BLaER1 treated with 17β-estradiol and CSF1 and Interleukin-3, amounts not matched to agents 10 nM and 100 nM (cell line): ENCODE data around the gene GPAT2.
"Not testable (repeated sequence)": the region's sequence is repeated elsewhere in the genome, so short reads cannot be mapped to it uniquely, and the experiment has no call there.

Experiments
- H3K27ac ChIP-seq, 11 experiments: shearing (Covaris generic); formaldehyde crosslinking; 2 replicates each; pipeline ENCODE4 v1.8.1; 2022
- H3K27me3 ChIP-seq, 11 experiments: shearing (Covaris generic); formaldehyde crosslinking; 2 replicates each; pipeline ENCODE4 v1.8.1; 2022
- H3K36me3 ChIP-seq, 11 experiments: shearing (Covaris generic); formaldehyde crosslinking; 2 replicates each; pipeline ENCODE4 v1.8.1; 2022
- H3K4me1 ChIP-seq, 10 experiments: shearing (Covaris generic); formaldehyde crosslinking; 2 replicates each; pipeline ENCODE4 v1.8.1; 2022
- H3K4me2 ChIP-seq, 11 experiments: shearing (Covaris generic); formaldehyde crosslinking; 2 replicates each; pipeline ENCODE4 v1.8.1; 2022
- H3K4me3 ChIP-seq, 10 experiments: shearing (Covaris generic); formaldehyde crosslinking; 2 replicates each; pipeline ENCODE4 v1.8.1; 2022
- H3K9ac ChIP-seq, 11 experiments: shearing (Covaris generic); formaldehyde crosslinking; 2 replicates each; pipeline ENCODE4 v1.8.1; 2022
- H3K9me3 ChIP-seq, 11 experiments: shearing (Covaris generic); formaldehyde crosslinking; replicated peaks in 1 of 11; 2 replicates each; pipeline ENCODE4 v1.8.1; 2022
- H4K20me1 ChIP-seq, 11 experiments: shearing (Covaris generic); formaldehyde crosslinking; 2 replicates each; pipeline ENCODE4 v1.8.1; 2022
- Cebpa-rat ChIP-seq, 11 experiments: shearing (Covaris generic); IDR thresholded peaks; 2 replicates each; pipeline ENCODE4 v1.8.1; 2022

GPAT2 gene

DNA sequence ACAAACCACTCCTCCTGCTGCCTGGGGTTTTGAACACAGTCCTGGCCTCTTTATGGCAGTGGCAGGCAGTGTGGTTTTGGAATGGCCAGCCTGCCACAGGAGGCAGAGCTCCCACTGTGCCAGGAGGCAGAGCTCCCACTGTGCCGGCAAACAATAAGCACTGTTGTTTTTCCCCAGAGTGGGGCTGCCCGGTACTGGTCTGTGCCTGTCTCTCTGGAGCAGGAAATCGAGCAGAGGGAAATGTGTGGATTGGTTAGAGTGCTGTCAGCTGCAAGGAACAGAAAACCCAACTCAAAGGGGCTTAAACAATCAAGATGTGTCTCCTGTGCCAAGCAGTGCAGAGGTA is 15.2 kb upstream of the GPAT2 start:
- not testable (repeated sequence) for H3K36me3 ChIP-seq, H3K4me2 ChIP-seq, H3K27ac ChIP-seq, H4K20me1 ChIP-seq, H3K4me1 ChIP-seq, H3K9me3 ChIP-seq, H3K9ac ChIP-seq, H3K27me3 ChIP-seq, H3K4me3 ChIP-seq

DNA sequence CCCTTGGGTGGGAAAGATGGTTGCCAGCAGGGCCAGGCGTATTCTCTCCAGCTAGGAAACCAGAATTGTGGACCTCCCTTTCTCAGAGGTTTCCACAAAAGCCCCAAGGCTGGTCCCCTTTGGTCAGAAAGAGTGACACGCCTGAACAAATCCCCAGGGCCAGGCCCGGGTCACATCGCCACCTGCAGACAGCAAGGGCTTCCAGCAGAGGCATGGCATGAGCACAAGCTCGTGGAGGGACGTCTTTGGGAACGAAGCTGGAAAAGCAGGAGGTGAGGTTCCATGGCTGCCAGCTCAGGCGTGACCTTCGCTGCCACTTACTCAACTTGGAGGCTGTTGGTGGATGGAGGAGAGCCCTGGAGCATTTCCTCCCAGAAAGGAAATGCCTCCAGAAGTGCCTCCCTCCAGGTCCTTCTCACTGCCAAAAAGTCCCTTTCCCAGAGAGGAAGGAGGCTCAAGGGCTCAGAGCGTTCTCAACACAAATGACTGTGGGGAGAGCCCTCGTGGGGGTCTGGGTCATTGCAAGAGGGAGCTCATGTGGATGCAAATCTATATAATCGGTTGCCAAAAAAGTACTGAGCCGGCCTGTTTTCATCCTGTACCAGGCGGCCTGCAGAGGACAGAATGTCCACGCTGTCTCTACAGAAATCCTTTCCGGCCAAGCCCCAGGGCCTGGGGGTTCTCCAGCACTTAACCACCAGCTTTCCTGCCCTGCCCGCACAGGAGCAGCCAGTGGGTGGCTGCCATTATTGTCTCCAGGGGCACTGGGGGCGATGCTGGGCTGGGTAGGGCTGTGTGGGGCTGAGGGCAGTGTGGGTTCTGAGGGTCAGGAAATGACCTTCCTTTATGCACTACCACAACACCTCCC is 14.6 kb upstream of the GPAT2 start:
- H3K27ac ChIP-seq, H3K9me3 ChIP-seq, H3K27me3 ChIP-seq, H3K4me1 ChIP-seq, H3K9ac ChIP-seq, H3K36me3 ChIP-seq, H4K20me1 ChIP-seq, H3K4me3 ChIP-seq: not testable (repeated sequence)
- H3K4me2 ChIP-seq: 0 out of 22 replicates have a peak overlapping the region, but pooled peaks of 1 of the 11 experiments have one; percentile 38

DNA sequence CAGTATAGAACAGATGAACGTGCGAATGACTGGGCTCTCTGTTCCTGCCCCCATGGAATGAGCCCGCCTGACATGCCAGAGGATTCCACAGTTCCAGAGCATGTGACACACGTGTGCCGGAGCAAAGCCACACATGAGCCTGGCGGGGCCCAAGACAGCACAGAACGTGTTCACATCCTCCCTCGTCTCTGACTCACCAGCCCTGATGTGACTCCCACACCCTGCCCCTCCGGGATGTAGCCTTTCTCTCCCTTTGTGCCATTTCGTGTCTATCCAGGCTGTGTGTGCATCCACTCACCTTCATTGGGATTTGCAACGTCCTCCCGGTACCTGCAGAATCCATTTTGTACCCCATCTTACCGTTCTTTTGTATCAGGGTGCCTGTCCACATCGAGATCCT is 838 bp upstream of the GPAT2 start:
- H3K36me3 ChIP-seq, H3K9ac ChIP-seq, H3K27ac ChIP-seq, H3K9me3 ChIP-seq, H3K4me1 ChIP-seq, H3K4me3 ChIP-seq, H3K27me3 ChIP-seq, H3K4me2 ChIP-seq, H4K20me1 ChIP-seq: not testable (repeated sequence)

DNA sequence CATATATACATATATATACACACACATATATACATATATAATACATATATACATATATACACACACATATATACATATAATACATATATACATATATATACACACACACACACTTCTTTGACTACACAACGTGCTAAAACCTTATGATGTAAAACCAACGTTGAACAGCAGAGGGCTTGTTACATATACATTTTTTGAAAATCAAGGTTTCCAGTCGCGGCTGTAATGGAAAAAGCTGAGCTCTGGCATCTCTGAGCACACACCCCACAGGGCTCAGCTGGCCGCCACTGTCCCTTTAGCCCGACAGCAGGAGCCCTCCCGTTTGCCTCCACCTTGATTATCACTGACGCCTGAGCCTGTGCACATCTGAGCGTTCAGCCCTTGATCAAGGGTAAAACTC is 719 bp downstream of the GPAT2 start:
- not testable (repeated sequence) for H3K27me3 ChIP-seq, H3K36me3 ChIP-seq, H3K27ac ChIP-seq, H3K9ac ChIP-seq, H4K20me1 ChIP-seq, H3K9me3 ChIP-seq, H3K4me2 ChIP-seq, H3K4me1 ChIP-seq, H3K4me3 ChIP-seq

DNA sequence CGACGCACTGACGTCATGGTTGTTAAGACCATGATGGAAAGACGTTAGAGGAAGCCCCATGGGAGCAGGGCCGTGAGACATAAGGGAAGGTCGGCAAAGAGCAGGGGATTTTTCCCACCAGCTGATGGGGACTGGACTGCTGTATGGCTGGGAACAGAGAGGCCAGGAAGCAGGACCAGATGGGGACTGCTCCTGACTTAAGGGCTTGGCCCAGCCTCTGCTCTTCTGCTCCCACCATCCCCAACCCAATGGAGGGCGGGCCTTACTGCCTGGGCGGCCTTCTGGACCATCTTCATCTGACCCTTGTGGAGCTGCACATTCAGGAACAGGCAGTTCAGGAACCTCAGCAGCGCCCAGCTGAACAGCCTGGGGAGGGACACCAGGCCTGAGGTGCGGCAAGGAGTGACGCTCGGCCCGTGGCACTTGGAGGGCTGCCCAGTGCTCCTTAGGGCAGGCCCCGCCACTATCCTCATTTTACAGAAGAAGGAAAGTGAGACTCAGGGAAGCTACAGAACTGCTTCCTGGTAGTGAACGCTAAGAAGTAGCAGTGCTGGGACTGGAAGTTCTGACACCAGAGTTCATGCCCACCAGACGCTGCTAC is 6.9 kb downstream of the GPAT2 start:
- not testable (repeated sequence) for H3K36me3 ChIP-seq, H4K20me1 ChIP-seq, H3K9ac ChIP-seq, H3K9me3 ChIP-seq, H3K4me3 ChIP-seq, H3K27ac ChIP-seq, H3K27me3 ChIP-seq, H3K4me1 ChIP-seq, H3K4me2 ChIP-seq

DNA sequence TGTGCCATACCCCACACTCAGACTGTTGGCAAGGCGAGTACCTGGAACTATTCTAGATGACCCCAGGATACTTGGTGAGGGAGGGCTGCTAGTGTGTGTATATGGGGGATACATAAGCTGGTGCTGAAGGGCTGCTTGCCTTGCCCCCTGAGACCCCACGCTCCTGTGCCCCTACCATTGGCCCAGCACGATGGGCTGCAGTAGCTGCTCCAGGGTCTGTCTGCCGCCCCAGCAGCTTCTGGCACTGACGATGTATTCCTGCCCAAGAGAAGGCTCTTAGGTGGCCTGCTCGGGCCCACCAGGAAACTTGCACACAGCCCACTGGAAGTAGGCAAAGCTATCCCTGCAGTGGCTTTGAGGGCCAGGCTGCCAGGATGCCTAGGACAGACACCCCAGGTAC is 9.0 kb downstream of the GPAT2 start:
- H3K27me3 ChIP-seq, H3K9me3 ChIP-seq, H3K4me2 ChIP-seq, H3K36me3 ChIP-seq, H3K9ac ChIP-seq, H3K4me3 ChIP-seq, H4K20me1 ChIP-seq, H3K27ac ChIP-seq: not testable (repeated sequence)
- H3K4me1 ChIP-seq: peaks cover 0 to 11% (median 5%) of the 10 kb centered on the region in 10 experiments; a peak in 16 of 20 replicates

DNA sequence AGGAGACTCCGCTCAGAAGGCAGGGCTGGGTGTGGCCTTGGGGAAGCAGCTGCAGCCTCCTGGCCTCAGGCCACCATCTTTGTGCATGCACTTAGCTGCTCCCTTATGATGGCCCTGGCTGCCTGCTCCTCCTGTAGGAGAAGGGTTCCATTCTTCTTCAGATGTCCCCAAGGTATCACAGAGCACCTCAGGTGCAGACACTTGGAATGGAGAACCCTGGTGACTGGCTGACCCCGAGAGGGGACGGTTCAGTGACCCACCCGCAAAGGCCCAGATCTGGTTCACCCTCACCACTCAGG is 9.6 kb downstream of the GPAT2 start:
- Histone ChIP-seq H3K4me2 (no peak overlapping the region), H3K4me3 (no peak overlapping the region), H3K36me3 (no peaks in the 10 kb centered on the region), H3K9me3 (no peaks in the 10 kb centered on the region), H3K27me3 (no peaks in the 10 kb centered on the region), H3K4me1 (peaks cover 6 to 17% (median 11%) of the 10 kb centered on the region in 10 experiments; a peak in 19 of 20 replicates), H3K27ac (no peak overlapping the region), H4K20me1 (no peaks in the 10 kb centered on the region), H3K9ac (no peak overlapping the region)
- no peak for TF ChIP-seq Cebpa-rat (IDR thresholded peaks at IDR 0.05)

DNA sequence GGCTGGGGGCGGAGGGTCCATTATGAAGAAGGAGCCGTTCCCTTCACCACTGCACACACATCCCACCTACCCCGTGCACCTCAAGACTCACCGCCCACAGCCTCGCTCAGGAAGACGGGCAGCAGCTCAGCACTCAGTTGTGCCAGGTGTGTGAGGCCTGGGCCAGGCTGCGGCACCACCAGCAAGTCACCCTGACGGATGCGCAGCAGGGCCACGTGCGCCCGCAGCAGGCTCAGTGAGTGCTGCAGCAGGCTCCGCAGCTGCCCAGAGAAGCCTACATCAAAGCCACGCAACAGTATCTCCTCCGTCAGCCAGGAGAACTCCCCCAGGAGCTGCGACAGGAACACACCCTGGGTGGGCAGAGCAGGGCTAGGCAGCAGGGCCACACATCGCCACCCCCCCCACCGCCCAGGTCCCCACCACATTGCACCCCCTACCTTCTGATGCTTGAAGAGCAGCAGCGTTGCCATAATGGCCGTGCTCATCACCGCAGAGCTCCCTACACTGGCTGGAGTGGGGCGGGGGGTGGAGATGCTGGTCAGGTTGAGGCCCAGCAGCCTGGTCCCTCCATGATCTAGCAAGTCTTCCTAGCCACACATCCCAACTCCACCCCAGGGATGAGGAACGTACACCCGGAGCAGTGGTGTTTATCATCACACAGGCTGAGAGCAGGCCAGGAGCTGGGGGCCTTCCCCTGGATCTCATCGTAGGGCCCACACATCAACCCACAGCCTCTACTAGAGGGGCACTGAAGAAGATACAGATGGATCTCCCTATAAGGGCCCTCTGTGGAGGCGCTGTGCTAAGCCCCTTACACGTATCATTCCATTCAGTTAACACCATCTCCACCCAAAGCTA is 10.2 kb downstream of the GPAT2 start:
- no peak overlapping the region for H3K4me2 ChIP-seq
- TF ChIP-seq Cebpa-rat (IDR thresholded peaks at IDR 0.05): no peak

DNA sequence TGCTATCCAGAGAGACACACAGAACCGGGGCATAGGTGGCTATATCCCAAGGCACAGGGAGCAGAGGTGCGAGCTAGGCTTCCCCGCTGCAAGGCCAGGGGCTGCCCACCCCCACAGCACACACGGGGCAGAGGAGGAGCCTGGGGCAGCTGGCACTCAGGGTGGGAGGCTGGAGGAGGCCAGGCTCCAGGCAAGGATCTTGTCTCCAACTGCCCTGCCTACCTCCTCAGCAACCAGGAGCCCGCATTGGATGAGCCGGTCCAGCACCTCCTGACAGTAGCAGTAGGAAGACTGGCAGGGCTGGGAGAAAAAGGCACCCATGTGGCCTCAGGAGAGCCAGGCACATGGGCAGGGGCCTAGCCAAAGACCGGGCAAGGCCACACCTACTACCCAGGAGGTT is 11.0 kb downstream of the GPAT2 start:
- H3K9ac ChIP-seq, H3K4me3 ChIP-seq, H3K36me3 ChIP-seq, H3K4me2 ChIP-seq, H3K27ac ChIP-seq, H3K9me3 ChIP-seq, H3K27me3 ChIP-seq, H4K20me1 ChIP-seq: not testable (repeated sequence)
- peaks cover 9 to 24% (median 19%) of the 10 kb centered on the region in 10 experiments; a peak in 19 of 20 replicates for H3K4me1 ChIP-seq

More for the DNA sequence above, 10.2 kb downstream of the GPAT2 start:
- H4K20me1 ChIP-seq: no peaks in the 10 kb centered on the region
- H3K9ac ChIP-seq: no peak overlapping the region
- H3K9me3 ChIP-seq: no peaks in the 10 kb centered on the region
- no peak overlapping the region for H3K4me3 ChIP-seq
- no peaks in the 10 kb centered on the region for H3K27me3 ChIP-seq
- H3K4me1 ChIP-seq: peaks cover 9 to 20% (median 15%) of the 10 kb centered on the region in 10 experiments; a peak in 19 of 20 replicates
- H3K36me3 ChIP-seq: no peaks in the 10 kb centered on the region
- H3K27ac ChIP-seq: no peak overlapping the region

DNA sequence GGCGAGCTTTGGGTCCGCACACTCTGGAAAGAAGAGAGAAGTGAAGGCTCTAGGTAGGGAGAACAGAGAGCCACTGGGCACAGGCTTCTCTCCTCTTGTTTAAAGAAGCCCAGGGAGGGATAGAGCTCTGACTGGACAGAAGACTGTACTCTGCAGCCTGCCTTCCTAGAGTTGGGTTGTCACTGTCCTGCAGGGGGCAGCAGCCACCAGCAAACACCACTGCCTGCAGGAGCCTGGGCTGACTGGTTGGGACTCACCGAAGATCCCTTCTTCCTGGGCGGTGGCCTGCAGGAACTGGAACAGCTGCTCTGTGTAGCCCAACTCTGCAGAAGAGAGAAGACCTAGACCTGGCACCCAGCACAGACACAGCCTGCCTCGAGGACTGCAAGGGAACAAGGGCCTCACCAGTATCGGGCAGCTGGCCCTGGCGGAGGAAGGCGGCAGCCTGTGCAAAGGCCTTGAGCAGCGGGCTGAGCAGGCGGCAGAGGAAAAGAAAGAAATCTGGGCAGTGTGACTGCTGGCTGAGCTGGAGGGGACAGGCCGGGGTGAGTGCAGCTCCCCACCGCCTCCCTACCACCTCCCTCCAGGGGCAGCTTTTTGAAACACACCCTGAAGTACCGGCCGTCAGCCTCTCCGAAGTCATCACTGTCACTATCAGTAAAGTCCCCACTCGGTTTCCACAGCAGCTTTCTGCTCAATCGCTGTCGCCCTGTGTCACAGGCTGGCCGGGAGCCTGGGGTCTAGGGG is 11.8 kb downstream of the GPAT2 start:
- H3K27ac ChIP-seq, H3K27me3 ChIP-seq, H3K9ac ChIP-seq, H3K9me3 ChIP-seq, H4K20me1 ChIP-seq, H3K36me3 ChIP-seq, H3K4me3 ChIP-seq: not testable (repeated sequence)
- Histone ChIP-seq H3K4me1 (peaks cover 9 to 24% (median 19%) of the 10 kb centered on the region in 10 experiments; a peak in 19 of 20 replicates), H3K4me2 (peak overlapping the region in 8 of 11 experiments; percentile 6 to 43 (median 32); a peak in 7 of 22 replicates)

DNA sequence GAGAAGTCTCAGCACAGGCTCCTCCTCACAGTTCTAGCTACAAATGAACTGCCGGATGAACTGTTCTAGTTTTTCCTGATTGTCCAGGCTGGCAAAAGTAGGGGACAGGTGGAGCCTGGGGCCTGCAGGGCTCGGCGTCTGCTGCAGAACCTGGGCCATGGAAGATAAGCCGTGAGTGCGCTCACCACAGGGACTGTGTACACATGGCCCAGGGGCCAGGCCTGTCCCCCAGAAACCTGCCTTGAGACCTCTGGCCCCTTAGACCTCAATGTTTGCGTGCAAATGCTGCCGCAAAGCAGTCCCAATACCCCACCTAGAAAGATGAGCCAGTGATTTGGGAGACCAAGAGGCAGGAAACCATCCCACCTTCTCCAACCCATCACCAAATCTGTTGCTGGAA is 12.6 kb downstream of the GPAT2 start:
- not testable (repeated sequence) for H3K36me3 ChIP-seq, H3K27ac ChIP-seq, H3K9me3 ChIP-seq, H3K9ac ChIP-seq, H3K4me2 ChIP-seq, H3K4me3 ChIP-seq, H4K20me1 ChIP-seq, H3K27me3 ChIP-seq
- peaks cover 9 to 24% (median 19%) of the 10 kb centered on the region in 10 experiments; a peak in 19 of 20 replicates for H3K4me1 ChIP-seq

DNA sequence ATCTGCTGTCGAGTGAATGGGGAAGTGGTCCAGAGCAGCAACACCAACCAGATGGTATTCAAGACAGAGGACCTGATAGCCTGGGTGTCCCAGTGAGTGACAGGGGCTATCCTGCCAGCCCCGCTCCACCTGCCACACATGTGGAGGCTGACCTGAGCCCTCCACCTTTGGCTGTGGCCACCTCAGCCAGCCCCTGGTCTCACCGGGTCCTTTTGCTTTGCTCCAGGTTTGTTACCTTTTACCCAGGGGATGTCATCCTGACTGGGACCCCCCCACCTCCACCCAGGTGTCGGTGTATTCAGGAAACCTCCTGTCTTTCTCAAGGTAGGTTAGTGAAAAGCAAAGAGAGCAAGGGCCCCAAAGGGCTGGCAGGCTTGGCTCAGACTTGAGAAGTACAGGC is 13.6 kb downstream of the GPAT2 start:
- not testable (repeated sequence) for H3K4me3 ChIP-seq, H3K27ac ChIP-seq, H3K36me3 ChIP-seq, H3K9me3 ChIP-seq, H3K27me3 ChIP-seq, H4K20me1 ChIP-seq, H3K9ac ChIP-seq
- Histone ChIP-seq H3K4me2 (peak overlapping the region in 2 of 11 experiments; percentile 48 to 58; a peak in 2 of 22 replicates), H3K4me1 (peaks cover 9 to 24% (median 19%) of the 10 kb centered on the region in 10 experiments; a peak in 19 of 20 replicates)
